ENCODE measurements around the gene EHBP1.
"Not testable (repeated sequence)": the region's sequence is repeated elsewhere in the genome, so short reads cannot be mapped to it uniquely, and the experiment has no call there.

EHBP1 gene

DNA sequence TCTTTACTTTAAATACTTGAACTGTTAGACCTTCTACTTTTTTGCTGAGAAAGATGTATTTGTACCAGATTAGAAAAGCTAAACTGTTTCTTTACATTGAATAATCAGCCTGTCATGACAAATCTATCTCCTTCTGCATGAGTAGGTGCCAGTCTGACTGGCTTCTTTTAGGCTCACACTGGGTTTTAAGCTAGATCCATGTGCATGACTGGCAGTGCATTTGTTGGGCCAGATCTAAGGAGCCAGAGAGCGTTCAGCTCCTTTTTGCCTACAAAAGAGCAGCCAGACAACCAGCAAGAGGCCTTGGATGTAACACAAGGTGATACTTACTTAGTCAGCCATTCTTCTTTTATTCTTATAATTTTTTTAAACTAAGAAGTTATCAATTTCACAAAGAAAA, 263.2 kb downstream of the EHBP1 start:
- no peak for DNase-seq

DNA sequence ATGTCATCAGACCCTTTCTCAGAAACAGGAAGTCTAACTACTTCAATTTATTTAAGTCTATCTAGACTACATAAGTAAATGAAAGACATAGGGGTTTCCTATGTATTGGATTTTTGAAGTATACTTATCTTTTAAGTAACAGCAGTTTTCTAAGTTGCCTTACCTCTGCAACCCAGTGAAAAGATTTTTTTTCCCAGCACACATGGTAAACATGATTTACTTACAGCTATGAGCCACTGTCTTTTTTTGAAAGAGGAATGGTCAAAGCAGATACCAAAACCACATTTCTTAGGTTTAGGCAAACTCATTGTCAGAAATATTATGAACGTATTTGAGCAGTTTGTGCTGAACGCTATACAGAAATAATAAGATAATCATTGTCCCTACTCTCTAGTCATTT, 266.4 kb downstream of the EHBP1 start:
- no peak for DNase-seq

DNA sequence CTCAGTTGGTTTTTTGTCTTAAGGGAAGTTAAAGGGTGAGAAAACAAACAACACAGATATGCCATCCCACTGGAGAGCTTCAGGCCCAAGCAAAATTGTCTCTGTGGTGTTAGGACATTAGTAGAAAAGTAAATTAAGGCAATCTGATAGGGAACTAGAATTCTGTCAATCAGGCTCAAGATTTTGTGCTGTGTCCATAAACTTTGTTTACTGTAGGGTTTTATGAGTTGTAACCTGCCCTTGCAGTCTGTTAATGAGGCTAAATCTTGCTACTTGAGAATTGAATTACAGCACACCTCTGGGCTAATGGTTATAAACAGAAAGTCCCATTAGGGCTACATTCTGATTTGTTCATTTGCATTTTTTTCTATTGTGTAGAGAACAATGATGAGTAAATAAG, 267.1 kb downstream of the EHBP1 start:
- DNase-seq: no peak

DNA sequence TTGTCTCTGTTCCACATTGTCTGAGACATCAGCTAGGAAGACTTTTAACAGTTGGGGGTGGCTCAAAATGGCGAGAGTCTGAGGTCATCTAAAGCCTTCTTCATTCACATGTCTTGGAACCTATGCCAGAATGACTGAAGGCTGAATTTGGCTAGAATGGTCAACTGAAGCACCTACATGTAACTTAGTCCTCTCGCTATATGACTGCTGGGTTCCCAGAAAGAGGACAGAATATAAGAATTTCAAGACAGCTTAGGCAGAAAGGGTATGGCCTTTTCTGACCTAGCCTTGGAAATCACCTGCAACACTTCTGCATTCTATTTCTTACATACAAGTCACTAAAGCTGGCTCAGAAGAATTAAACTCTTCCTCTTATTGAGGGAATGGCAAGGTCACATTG, 269.5 kb downstream of the EHBP1 start:
- no peak for DNase-seq

DNA sequence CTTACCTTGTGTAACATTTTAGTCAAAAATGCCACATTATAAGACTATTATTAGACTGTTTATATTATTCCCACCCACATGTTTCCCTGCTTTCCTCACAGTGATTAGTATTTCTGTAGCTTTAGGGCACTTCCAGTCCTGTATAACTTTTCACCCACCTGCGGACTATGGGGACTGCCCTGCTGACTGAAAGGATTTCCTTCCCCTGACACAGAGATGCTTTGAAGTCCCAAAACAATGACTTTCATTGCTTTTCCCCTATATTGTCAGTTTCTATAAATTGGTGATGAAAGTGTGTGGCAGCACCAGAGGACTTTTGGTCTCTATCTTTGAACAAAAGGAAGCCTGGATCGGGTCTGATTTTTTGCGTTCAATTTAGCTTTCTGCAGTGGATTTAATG, 286.1 kb downstream of the EHBP1 start:
- no peak for DNase-seq

DNA sequence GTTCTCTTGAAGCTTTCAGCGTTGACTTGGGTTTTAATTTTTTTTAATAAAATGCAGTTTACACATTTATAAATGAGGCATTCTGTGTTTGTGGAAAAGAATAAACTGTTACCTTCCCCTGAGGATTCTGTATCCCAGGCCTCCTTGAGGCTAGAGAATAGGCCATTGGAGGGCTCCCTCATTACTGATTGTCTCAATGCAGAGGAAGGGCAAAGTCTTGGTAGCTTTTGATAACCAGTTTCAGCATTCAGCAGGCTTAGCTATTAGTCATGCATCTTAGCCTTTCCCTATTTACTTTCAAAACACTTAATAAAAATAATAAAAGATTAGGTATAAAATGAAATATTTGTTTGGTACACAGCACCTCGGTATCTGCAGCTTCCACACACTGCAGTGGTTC, 287.0 kb downstream of the EHBP1 start:
- DNase-seq: no peak

DNA sequence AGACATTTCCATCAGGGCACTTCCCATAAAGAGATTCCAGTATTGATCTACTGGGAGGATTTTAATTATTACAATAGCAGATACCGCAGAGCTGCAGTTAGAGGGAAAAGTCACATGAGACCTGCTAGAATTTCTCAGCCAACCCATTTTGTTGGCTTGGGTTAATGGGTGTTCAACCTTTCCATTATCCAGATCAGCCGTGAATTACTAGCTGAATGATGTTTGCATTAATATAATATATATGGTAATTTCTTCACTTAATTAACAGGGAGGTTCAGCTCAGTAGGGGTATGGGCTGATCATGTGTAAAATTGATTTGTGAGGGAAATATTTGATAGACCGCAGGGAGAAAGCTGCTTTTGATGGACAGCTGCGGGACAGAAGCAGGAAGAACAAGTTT, 288.7 kb downstream of the EHBP1 start:
- DNase-seq: no peak

DNA sequence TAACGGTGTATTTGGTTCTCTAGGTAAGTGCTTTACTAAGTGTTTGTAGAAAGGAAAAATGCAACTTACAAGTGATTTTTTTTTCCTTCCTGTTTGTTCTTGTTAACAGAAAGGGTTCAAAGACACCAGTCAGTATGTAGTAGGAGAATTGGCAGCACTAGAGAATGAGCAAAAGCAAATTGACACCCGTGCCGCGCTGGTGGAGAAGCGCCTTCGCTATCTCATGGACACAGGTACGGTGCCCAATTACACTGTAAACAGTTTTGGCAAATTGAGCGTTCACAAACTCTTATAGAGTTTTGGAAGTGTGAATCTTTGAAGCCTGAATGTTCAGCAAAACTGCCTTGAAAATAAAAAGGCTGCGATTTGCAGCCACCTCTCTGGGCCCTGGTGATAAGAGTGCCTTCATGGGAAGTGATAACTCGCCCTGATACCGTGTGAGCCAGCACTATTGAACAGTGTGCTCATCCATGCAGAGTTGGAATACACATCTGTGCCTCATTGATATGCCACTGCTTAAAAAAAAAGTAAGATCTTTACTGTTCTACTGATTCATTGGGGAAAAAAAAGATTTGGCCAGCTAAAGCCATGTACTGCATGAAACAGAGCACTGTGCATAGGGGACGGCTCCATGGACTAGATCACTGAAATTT, 291.1 kb downstream of the EHBP1 start:
- DNase-seq: no peak

DNA sequence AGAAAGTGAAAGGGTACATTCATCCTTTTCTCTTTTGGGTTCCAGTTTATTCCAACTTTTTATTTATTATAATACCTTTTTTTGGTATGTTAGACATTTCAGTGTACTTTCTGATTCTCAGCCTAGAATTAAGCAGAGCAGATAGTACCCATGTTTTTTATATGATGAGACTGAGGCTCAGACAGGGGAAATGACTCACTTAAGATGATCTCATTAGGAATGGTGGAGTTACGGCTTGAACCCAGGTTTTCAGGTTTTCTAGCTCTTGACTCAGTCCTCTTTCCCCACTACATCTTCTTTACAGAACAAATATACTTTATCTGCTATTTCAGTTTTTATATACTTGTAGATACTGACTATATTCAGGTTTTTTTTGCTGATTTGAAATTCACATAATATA, 293.4 kb downstream of the EHBP1 start:
- no peak for DNase-seq

DNA sequence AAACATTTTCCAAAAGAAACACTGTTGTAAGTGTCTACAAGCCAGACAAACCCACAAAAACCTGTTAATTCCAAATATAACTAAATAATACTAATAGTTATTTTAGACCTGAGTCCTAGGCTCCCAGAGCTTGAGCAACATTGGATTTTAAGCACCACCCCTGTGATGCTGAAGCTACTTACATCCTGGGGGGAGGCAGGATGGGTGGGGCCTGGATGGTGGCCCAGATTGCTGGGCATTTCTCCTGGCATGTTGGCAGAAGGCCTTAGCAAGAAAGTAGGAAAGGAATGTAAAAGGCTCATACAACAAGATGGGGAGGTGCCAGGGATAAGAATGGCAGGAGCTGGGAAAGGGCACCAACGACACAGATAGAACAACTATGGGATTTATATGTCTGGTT, 294.4 kb downstream of the EHBP1 start:
- DNase-seq: no peak

DNA sequence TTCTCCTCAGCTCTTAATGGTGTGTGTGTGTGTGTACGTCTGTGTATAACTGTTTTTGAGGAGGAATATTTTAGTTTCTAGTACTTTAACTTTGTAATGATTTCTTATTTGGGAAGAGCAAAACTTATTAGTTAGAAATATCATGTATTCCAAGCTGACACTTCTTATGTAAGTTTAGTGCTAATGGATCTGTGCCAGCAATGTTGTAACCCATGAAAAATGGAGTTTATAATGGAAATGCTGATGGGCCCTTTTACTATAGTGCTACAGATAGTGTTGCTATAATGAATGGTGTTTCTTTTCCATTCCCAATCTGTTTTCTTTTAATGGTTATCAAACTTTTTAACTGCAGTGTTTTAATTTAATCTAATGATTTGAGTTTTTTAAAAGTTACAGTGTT, 295.3 kb downstream of the EHBP1 start:
- DNase-seq: no peak

DNA sequence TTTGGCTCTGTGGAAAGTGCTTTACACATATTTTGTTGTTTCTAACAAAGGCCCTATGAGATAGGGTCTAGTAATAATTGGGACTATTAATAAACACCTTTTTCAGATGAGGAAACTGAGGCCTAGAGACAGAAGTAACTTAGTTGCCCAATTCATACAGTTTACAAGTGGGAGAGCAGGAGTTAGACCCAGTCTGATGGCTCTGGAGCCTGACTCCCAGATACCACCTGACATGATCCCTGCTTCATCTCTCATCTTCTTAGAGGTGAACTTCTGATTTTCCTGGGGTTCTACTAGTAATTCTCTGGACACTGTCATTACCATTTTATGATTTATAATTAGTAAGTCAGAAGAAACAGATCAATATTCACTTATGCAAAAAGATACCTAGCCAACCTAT, 296.1 kb downstream of the EHBP1 start:
- no peak for DNase-seq

DNA sequence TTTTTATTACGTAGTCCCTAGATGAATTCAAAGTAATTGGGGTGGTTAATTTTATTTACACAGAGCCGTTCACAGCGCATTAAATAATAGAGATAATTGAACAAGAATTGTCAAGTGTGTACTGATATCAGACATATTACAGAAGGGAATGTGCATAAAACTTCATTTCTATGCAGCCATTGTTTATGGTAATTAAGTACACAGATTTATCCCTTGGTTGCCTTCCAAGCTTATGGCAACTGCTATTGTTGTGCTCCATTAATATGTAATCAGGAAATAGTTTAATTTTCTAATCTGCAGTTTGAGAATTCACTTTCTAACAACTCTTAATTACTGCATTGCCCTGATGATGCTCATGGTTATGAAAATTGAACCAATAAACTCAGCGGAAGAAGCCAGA, 297.8 kb downstream of the EHBP1 start:
- DNase-seq: no peak

DNA sequence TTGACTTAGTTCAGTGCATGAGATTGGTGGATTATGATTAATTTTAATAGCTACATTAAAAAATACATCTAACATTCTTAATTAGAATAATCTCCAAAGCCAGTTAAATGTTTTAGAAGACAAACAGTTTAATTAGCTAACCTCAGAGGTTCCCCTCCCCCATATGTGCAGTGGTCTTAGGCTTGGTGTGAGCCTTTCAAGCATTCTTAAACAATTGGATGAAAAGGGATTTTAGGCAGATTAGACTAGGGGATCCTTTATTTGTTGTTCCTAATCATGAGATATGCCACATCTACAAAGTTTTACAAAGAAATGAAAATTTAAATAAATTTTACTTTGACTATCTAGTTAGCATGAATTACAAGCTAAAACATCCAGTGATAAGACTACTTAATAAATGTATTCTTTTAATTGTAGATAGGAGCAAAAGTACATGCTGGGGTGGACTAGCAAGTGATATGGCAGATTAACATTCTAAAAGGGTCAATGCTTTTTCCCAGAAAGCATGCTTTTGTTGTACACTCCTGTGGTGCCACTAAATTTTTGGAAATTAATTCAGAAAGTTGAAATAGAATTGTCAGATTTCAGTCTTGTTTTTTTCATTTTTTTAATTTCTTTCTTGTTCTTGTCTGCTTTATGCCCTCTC, 302.4 kb downstream of the EHBP1 start:
- DNase-seq: no peak

DNA sequence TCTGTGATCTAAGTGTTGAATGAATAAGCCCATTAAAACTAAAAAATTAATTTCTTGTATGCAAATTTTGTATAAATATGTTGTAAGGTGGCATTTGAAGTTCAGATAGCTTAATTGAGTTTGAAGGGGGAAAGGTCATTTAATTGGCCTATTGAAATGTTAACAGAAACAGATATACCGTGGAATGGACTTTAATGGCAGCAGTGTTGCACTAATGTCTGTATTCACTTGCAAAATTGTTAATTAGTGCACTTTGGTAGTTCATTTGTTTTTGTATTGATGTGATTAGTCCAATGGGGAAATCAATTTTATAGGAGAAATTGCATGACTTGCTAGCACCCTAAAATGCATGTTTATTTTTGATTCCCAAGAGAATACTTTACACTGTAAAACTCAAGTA, 303.3 kb downstream of the EHBP1 start:
- DNase-seq: no peak

DNA sequence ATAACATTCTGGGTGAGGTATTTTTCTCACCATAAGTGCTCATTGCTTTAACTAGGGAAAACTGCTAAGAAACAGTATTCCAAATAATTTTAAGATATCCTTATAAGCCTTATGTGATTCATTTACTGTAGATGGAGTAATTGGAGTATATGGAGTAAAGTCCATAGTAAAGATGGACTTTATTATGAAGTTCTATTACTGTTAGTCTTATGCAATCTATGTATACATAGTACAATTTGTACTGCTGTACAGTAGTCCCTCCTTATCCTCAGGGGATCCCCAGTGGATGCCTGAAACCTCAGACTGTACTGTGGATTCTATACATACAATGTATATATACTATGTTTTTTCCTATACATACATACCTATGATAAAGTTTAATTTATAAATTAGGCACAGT, 304.0 kb downstream of the EHBP1 start:
- no peak for DNase-seq

DNA sequence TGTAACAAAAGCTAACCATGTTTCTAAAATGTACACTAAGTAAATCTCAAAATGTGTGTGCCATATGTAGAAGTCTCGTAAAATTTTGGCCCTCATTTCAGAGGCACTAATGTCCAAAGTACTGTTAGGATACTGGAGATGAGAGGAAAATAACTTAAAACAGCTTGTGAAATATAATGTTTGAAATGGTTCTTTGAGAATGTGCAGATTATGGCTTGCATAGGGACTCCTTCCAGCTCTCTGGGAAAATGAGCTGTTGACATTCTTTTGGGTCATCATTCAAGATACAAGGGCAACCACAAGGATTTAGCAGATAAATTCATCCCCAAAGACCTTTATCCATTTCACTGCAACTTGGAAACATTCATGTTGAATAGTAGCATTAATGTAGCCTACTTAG, 307.0 kb downstream of the EHBP1 start:
- DNase-seq: no peak

DNA sequence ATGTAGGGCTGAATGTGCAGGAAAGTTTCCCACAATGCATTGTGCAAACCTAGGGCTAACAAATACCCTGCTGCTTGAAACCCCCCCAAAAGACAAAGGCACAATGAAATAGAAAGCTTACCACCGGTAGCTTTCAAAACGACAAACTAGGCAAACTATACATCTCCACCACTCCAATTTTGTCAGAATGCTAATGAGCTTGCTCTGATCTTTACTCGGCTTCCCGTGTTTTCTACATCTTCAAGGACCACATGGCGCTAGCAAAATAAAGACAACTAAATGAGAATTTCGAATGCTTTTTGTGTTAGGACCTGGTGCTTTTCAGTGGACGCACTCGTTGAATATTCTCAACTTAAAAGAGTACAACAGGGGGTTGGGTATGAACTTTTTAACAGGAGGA, 307.9 kb downstream of the EHBP1 start:
- DNase-seq: no peak

DNA sequence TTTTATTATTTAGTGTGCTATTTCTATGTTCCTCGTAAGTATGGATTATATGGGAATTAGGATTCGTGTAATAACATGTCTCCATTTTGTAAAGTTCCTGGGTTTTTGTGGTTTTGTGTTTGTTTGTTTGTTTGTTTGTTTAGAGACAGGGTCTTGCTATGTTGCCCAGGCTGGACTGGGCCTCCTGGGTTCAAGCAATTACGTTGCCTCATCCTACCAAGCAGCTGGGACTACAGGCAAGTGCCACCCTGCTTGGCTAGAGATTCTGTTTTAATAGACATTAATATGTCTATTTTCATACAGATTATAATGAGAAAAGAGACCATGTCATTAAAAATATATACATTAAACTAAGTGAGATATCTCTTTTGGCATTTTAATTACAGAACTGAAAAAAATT, 309.9 kb downstream of the EHBP1 start:
- DNase-seq: no peak

DNA sequence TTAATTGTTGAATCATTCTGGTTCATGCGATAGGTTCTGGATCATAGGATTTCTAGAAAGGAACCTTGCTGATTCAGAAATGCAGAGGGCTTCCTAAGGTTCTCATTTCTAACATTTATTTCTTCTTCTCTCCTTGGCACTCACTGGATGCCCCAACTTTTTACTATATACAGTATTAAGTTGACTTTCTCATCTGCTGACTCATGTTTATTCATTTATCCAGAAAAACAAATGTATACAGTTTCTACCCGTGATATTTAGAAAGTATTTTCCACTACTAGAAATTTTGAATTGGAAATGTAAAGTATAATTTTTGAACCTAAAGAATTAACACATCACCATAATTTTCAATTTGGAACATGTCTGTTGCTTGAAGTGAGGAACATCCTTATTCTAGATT, 312.9 kb downstream of the EHBP1 start:
- no peak for DNase-seq

DNA sequence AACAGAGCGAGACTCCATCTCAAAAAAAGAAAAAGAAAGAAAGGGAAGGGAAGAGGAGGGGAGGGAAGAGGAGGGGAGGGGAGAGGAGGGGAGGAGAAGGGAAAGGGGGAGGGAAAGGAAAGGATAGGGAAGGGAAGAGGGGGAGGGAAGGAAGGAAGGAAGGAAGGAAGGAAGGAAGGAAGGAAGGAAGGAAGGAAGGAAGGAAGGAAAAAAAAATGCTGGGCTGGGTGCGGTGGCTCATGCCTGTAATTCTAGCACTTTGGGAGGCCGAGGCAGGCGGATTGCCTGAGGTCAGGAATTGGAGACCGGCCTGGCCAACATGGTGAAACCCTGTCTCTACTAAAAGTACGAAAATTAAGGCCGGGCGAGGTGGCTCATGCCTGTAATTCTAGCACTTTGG, 314.2 kb downstream of the EHBP1 start:
- not testable (repeated sequence) for DNase-seq

DNA sequence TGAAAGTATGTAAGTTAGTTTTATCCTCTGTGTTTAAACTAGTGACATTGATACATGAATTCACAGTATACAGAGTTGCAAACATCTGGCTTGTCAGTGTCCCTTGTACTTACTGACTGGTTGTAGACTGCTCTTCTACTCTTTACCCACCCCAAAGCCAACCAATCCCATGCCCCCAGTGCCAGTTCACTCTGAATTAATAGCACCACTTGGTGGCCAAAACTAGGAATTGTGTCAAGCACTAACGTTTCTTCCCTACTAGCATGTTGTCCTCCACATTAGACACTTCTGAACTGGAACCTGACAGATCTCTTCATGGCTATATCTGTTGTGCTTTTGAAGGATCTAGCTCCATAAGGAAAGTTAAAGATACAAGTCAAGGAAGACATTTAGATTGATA, 317.9 kb downstream of the EHBP1 start:
- DNase-seq: no peak

DNA sequence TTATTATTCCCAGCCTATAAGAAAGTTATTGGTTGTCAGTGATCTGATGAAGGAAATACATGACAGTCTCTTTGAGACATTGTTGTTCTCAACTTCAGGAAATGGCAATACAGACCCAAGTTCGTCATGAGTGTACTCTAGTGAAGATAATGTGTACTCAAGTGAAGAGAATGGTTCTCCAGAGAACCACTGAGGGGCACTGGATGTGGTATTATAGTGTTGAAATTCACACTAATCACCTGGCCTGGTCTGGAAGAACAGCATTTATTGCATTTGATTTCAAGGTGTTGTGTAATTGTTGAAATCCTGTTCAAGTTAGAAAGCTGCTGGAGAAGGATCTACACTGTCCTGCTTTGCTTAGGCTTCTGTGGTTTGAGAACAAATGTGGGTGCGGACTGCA, 321.7 kb downstream of the EHBP1 start:
- DNase-seq: no peak

DNA sequence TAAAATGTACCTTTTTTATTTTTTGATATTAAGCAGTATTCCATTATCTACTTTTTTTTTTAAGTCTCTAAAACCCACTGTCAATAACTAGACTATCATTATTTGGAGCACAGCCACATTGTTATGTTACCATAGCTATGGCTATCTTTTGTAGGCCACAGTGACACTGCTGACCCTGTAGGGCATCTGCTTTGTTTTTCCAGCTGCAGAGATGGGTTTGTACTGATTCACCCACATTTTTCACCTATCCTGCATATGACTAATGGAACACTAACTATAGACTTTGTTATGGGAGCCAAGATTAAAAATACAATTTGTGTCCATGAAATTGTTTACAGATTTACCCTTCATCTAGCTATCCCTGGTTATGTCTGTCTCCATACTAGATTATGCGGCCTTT, 323.5 kb downstream of the EHBP1 start:
- no peak for DNase-seq

DNA sequence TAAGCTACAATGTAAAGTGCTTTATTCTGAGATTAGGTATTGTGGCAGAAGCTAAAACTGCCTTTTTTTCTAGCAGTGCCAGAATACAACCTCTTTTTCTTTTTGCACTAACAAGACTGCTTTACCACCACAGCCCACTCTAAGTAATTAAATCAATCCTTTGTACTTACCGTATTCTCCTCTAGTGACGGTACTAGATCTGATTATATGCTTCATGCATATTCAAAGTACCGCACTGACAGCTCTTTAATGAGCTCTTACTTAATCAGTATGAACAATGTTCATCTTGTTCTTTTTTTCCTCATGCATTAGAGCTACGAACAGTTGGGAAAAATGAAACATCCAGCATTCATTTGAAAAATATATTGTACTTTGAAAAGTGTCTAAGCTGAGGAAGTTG, 329.0 kb downstream of the EHBP1 start:
- no peak for DNase-seq
